A549 (cell line): Measurements from ENCODE around the gene RAB26. TPM values are rescaled to one million over a fixed set of nuclear protein-coding genes. Genes with fewer than 3 reads are reported as not detected.
A peak's percentile ranks its signal among the peaks of the same experiment; 100 is the strongest.

Experiments
- ATAC-seq, 2 experiments: fragments of 200-7000 bp in 1 of 2; fragments of >200 bp in 1 of 2; cut with Nextera tagmentation in 1 of 2; cut with Tn5 transposase in 1 of 2; 3 replicates each; pipeline versions ENCODE4 v1.8.0 to v1.9.1; 2018 to 2020; ENCODE audit warnings: mild to moderate bottlenecking in 1 of 2, moderate library complexity in 1 of 2
- CTCF ChIA-PET: fragments of 300-600 bp; sonication (Branson Sonifier 250); formaldehyde crosslinking; extraction: SDS; loops from one replicate; lab custom pipeline; 2021; ENCODE audit warnings: antibody characterized with exemption, inconsistent platforms; lab: Yijun Ruan, JAX
- POLR2A ChIA-PET: fragments of 350-600 bp; formaldehyde crosslinking; extraction: SDS; loops from one replicate; lab custom pipeline; 2021; ENCODE audit warnings: antibody characterized with exemption, inconsistent platforms; lab: Yijun Ruan, JAX
- DNase-seq, 2 experiments: peaks; one replicate each; pipeline versions ENCODE4 v3.0.0 to v3.0.0-alpha.2; 2011 to 2016; ENCODE audit warnings: low read depth in 1 of 2, low spot score in 1 of 2
- FAIRE-seq: peaks from 2 replicates; lab custom pipeline; 2011; peaks lifted over from hg19 to GRCh38; lab: Jason Lieb, UNC
- H3K27ac ChIP-seq, 2 experiments: fragments of >200 bp; sonication (Bioruptor Twin); formaldehyde crosslinking; 3 replicates each; pipeline ENCODE4 v1.5.1; 2016 to 2017
- H3K4me1 ChIP-seq: fragments of >200 bp; sonication (Bioruptor Twin); formaldehyde crosslinking; 3 replicates; pipeline ENCODE4 v1.6.1; 2016
- H3K4me2 ChIP-seq: fragments of >200 bp; sonication (Bioruptor Twin); formaldehyde crosslinking; 3 replicates; pipeline ENCODE4 v1.6.1; 2016
- H3K4me3 ChIP-seq: fragments of >200 bp; sonication (Bioruptor Twin); formaldehyde crosslinking; 3 replicates; pipeline ENCODE4 v1.5.1; 2016
- H3K9me3 ChIP-seq: fragments of >200 bp; sonication (Bioruptor Twin); formaldehyde crosslinking; 3 replicates; pipeline ENCODE4 v1.6.1; 2016
- BHLHE40 ChIP-seq: IDR thresholded peaks from 2 replicates; pipeline ENCODE4 v1.6.1; 2012; ENCODE audit warnings: low read depth, low read length, inconsistent platforms
- CEBPB ChIP-seq, 2 experiments: fragments of >200 bp in 1 of 2; sonication (Bioruptor Twin) in 1 of 2; formaldehyde crosslinking in 1 of 2; IDR thresholded peaks; 2 replicates each; pipeline ENCODE4 v1.6.1; 2012 to 2016
- CHD2 ChIP-seq: fragments of 150-350 bp; IDR thresholded peaks from 2 replicates; pipeline ENCODE4 v1.6.1; 2014; ENCODE audit warnings: low read length; ENCODE audit not compliant: partially characterized antibody
- E2F6 ChIP-seq: IDR thresholded peaks from 2 replicates; pipeline ENCODE4 v1.6.1; 2012; ENCODE audit warnings: low read depth, borderline replicate concordance
- FOSB ChIP-seq: fragments of 250-450 bp; sonication (Bioruptor Pico); IDR thresholded peaks from 2 replicates; pipeline ENCODE4 v1.5.0; 2020; ENCODE audit warnings: mild to moderate bottlenecking, moderate library complexity
- HDAC2 ChIP-seq: fragments of 200-600 bp; sonication (generic); IDR thresholded peaks from 2 replicates; pipeline ENCODE4 v1.6.1; 2016
- HMGXB4 ChIP-seq: fragments of 250-450 bp; sonication (Bioruptor Pico); IDR thresholded peaks from 2 replicates; pipeline ENCODE4 v1.5.0; 2021; ENCODE audit warnings: mild to moderate bottlenecking, moderate library complexity, borderline replicate concordance
- HOXB5 ChIP-seq: fragments of 250-450 bp; sonication (Bioruptor Pico); IDR thresholded peaks from 2 replicates; pipeline ENCODE4 v1.5.0; 2020; ENCODE audit warnings: mild to moderate bottlenecking, moderate library complexity
- KDM1A ChIP-seq: fragments of 200-600 bp; sonication (generic); IDR thresholded peaks from 2 replicates; pipeline ENCODE4 v1.6.1; 2016; ENCODE audit warnings: low read depth, mild to moderate bottlenecking
- KDM5A ChIP-seq: fragments of 200-600 bp; sonication (generic); IDR thresholded peaks from 2 replicates; pipeline ENCODE4 v1.6.1; 2016; ENCODE audit warnings: antibody characterized with exemption, mild to moderate bottlenecking
- MAZ ChIP-seq: fragments of 150-350 bp; IDR thresholded peaks from 2 replicates; pipeline ENCODE4 v1.6.1; 2014; ENCODE audit warnings: antibody characterized with exemption, low read depth, low read length, borderline replicate concordance
- MYC ChIP-seq: IDR thresholded peaks from 2 replicates; pipeline ENCODE4 v1.6.1; 2012; ENCODE audit warnings: mild to moderate bottlenecking, inconsistent platforms, low read length, improper control_type of control experiment, borderline replicate concordance
- POLR2A ChIP-seq: IDR thresholded peaks from 2 replicates; pipeline ENCODE4 v1.6.1; 2012; ENCODE audit warnings: mild to moderate bottlenecking, low read length
- POLR2AphosphoS2 ChIP-seq: conservative IDR thresholded peaks from 2 replicates; pipeline ENCODE4 v1.6.1; 2012; ENCODE audit warnings: low read length, improper control_type of control experiment, inconsistent platforms
- RFX5 ChIP-seq: fragments of 450-650 bp; IDR thresholded peaks from 2 replicates; pipeline ENCODE4 v1.7.1; 2014; ENCODE audit warnings: antibody characterized with exemption, mild to moderate bottlenecking, moderate library complexity
- RNF2 ChIP-seq: fragments of 200-600 bp; sonication (generic); IDR thresholded peaks from 2 replicates; pipeline ENCODE4 v1.6.1; 2016; ENCODE audit warnings: low read depth, mild to moderate bottlenecking, antibody characterized with exemption, moderate library complexity, borderline replicate concordance
- SMC3 ChIP-seq: fragments of >200 bp; sonication (Bioruptor Twin); formaldehyde crosslinking; IDR thresholded peaks from 3 replicates; pipeline ENCODE4 v1.6.1; 2018; ENCODE audit warnings: inconsistent platforms
- TFCP2L1 ChIP-seq: fragments of 250-450 bp; sonication (Bioruptor Pico); IDR thresholded peaks from 2 replicates; pipeline ENCODE4 v1.5.0; 2021; ENCODE audit warnings: mild to moderate bottlenecking
- ZC3H11A ChIP-seq: fragments of 450-650 bp; IDR thresholded peaks from 2 replicates; pipeline ENCODE4 v1.6.1; 2014; ENCODE audit warnings: antibody characterized with exemption, mild to moderate bottlenecking
- ZNF302 ChIP-seq: fragments of 250-450 bp; sonication (Bioruptor Pico); IDR thresholded peaks from 2 replicates; pipeline ENCODE4 v1.9.0; 2021; ENCODE audit warnings: inconsistent platforms, mild to moderate bottlenecking, moderate library complexity
- WGBS: methylation state at CpG from one replicate; pipeline ENCODE4 v1.1.6; 2017; ENCODE audit errors: missing lambda C conversion rate; 5-methylcytosine and 5-hydroxymethylcytosine counted together
- polyA plus RNA-seq, 4 experiments: library from polyadenylated mRNA; depleted of rRNA in 3 of 4; stranded (reverse); fragments of >200 nt; fragmentation: RNase III in 1 of 4; extraction: RNeasy Plus Mini Kit Qiagen cat#74134 plus additional on column Dnase treatment in 1 of 4; gene quantifications; 2 replicates in 3 of 4; 3 replicates in 1 of 4; pipeline ENCODE4 v1.2.3, GENCODE V29; 2011 to 2017
- TF ChIP-seq, protein P1 (sequence below): fragments of 200-600 bp; sonication (generic); IDR thresholded peaks from 2 replicates; pipeline ENCODE4 v1.6.1; 2016; ENCODE audit warnings: antibody characterized with exemption, mild to moderate bottlenecking, moderate library complexity
- TF ChIP-seq, protein P2 (sequence below): fragments of >200 bp; sonication (Bioruptor Twin); formaldehyde crosslinking; IDR thresholded peaks from 3 replicates; pipeline ENCODE4 v1.6.1; 2016
- TF ChIP-seq, protein P3 (sequence below): fragments of 450-650 bp; IDR thresholded peaks from 2 replicates; pipeline ENCODE4 v1.6.1; 2014; ENCODE audit warnings: antibody characterized with exemption
- TF ChIP-seq, protein P4 (sequence below): fragments of 150-350 bp; IDR thresholded peaks from 2 replicates; pipeline ENCODE4 v1.6.1; 2014; ENCODE audit warnings: low read depth, mild to moderate bottlenecking, low read length

The RAB26 gene
- polyA plus RNA-seq, 2 of the 4 experiments (the other 2 are of a cell fraction): 6.7 TPM

GRCh38 chr16:2173916-2174315, 25.5 kb downstream of the RAB26 start:
- TF ChIP-seq CEBPB (IDR thresholded peaks at IDR 0.05): no peak
- no peak for TF ChIP-seq RNF2
- TF ChIP-seq, protein P1, sequence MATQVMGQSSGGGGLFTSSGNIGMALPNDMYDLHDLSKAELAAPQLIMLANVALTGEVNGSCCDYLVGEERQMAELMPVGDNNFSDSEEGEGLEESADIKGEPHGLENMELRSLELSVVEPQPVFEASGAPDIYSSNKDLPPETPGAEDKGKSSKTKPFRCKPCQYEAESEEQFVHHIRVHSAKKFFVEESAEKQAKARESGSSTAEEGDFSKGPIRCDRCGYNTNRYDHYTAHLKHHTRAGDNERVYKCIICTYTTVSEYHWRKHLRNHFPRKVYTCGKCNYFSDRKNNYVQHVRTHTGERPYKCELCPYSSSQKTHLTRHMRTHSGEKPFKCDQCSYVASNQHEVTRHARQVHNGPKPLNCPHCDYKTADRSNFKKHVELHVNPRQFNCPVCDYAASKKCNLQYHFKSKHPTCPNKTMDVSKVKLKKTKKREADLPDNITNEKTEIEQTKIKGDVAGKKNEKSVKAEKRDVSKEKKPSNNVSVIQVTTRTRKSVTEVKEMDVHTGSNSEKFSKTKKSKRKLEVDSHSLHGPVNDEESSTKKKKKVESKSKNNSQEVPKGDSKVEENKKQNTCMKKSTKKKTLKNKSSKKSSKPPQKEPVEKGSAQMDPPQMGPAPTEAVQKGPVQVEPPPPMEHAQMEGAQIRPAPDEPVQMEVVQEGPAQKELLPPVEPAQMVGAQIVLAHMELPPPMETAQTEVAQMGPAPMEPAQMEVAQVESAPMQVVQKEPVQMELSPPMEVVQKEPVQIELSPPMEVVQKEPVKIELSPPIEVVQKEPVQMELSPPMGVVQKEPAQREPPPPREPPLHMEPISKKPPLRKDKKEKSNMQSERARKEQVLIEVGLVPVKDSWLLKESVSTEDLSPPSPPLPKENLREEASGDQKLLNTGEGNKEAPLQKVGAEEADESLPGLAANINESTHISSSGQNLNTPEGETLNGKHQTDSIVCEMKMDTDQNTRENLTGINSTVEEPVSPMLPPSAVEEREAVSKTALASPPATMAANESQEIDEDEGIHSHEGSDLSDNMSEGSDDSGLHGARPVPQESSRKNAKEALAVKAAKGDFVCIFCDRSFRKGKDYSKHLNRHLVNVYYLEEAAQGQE: no peak
- TF ChIP-seq RFX5: no peak
- TF ChIP-seq HDAC2: no peak
- no peak for TF ChIP-seq POLR2AphosphoS2
- no peak for TF ChIP-seq E2F6
- TF ChIP-seq, protein P2, sequence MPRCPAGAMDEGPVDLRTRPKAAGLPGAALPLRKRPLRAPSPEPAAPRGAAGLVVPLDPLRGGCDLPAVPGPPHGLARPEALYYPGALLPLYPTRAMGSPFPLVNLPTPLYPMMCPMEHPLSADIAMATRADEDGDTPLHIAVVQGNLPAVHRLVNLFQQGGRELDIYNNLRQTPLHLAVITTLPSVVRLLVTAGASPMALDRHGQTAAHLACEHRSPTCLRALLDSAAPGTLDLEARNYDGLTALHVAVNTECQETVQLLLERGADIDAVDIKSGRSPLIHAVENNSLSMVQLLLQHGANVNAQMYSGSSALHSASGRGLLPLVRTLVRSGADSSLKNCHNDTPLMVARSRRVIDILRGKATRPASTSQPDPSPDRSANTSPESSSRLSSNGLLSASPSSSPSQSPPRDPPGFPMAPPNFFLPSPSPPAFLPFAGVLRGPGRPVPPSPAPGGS: no peak
- no peak for TF ChIP-seq SMC3
- no peak for TF ChIP-seq BHLHE40
- TF ChIP-seq POLR2A: no peak
- TF ChIP-seq ZNF302 (CRISPR knock-in tag): no peak
- TF ChIP-seq, protein P3, sequence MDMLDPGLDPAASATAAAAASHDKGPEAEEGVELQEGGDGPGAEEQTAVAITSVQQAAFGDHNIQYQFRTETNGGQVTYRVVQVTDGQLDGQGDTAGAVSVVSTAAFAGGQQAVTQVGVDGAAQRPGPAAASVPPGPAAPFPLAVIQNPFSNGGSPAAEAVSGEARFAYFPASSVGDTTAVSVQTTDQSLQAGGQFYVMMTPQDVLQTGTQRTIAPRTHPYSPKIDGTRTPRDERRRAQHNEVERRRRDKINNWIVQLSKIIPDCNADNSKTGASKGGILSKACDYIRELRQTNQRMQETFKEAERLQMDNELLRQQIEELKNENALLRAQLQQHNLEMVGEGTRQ: no peak
- TF ChIP-seq FOSB (CRISPR knock-in tag): no peak
- TF ChIP-seq KDM5A: no peak
- TF ChIP-seq TFCP2L1: no peak
- TF ChIP-seq ZC3H11A: no peak
- no peak for TF ChIP-seq HOXB5 (CRISPR knock-in tag)
- FAIRE-seq: no peak

GRCh38 chr16:2174396-2175131, 26.1 kb downstream of the RAB26 start:
- POLR2A ChIA-PET: interaction anchor here (0.7 kb wide), 1 partner anchor 616 kb away, joined by 3 read pairs; no protein-coding TSS in a partner anchor
- 89% methylated on average over 17 of the region's 21 CpGs for WGBS
- Histone ChIP-seq H3K4me1 (no peaks in the 10 kb centered on the region), H3K4me2 (no peak overlapping the region), H3K4me3 (no peak overlapping the region), H3K27ac (no peak overlapping the region), H3K9me3 (no peaks in the 10 kb centered on the region)
- no peak for FAIRE-seq
- no peak for DNase-seq
- no peak for ATAC-seq
- CTCF ChIA-PET: interaction anchor here (2.7 kb wide), 1 partner anchor 20 kb away, joined by 11 read pairs; no protein-coding TSS in a partner anchor
- no peak for TF ChIP-seq MYC
- TF ChIP-seq RNF2: no peak
- TF ChIP-seq, protein P3: no peak
- TF ChIP-seq MAZ: no peak
- peak in 1 of 2 experiments; percentile 68; a peak in 1 of 4 replicates for TF ChIP-seq CEBPB (IDR thresholded peaks at IDR 0.05)
- TF ChIP-seq, protein P4, sequence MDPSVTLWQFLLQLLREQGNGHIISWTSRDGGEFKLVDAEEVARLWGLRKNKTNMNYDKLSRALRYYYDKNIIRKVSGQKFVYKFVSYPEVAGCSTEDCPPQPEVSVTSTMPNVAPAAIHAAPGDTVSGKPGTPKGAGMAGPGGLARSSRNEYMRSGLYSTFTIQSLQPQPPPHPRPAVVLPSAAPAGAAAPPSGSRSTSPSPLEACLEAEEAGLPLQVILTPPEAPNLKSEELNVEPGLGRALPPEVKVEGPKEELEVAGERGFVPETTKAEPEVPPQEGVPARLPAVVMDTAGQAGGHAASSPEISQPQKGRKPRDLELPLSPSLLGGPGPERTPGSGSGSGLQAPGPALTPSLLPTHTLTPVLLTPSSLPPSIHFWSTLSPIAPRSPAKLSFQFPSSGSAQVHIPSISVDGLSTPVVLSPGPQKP: no peak
- no peak for TF ChIP-seq HMGXB4 (CRISPR knock-in tag)
- no peak for TF ChIP-seq KDM1A
- no peak for TF ChIP-seq CHD2

More at GRCh38 chr16:2173916-2174315, 25.5 kb downstream of the RAB26 start:
- ChIA-PET POLR2A (interaction anchor here (2.8 kb wide), 1 partner anchor 19 kb away, joined by 16 read pairs; the partner anchor contains the start of gene TRAF7), CTCF (interaction anchor here (2.7 kb wide), 1 partner anchor 21 kb away, joined by 11 read pairs; no protein-coding TSS in a partner anchor)
- ATAC-seq (no peak), DNase-seq (no peak)
- Histone ChIP-seq H3K27ac (no peak overlapping the region), H3K4me1 (no peaks in the 10 kb centered on the region), H3K4me3 (no peak overlapping the region), H3K9me3 (no peaks in the 10 kb centered on the region), H3K4me2 (no peak overlapping the region)
- WGBS: 90% methylated on average over 2 of the region's 4 CpGs
